Heart left ventricle (tissue), 16 donors: Measurements from ENCODE around the gene TNFRSF17. TPM values are rescaled to one million over a fixed set of nuclear protein-coding genes. Genes with fewer than 3 reads are reported as not detected.

ENCODE experiments used
- ATAC-seq, 4 donors: fragments of 200-7000 bp; cut with Tn5 transposase; one replicate each; pipeline ENCODE4 v1.9.1; 2020 to 2022; ENCODE audit warnings: moderate library complexity in 4 of 4, mild to moderate bottlenecking in 3 of 4, moderate number of reproducible peaks in 1 of 4
- DNase-seq, 5 donors: peaks; one replicate each; pipeline ENCODE4 v3.0.0-alpha.2; 2020
- H3K27ac ChIP-seq, 12 donors: fragments of 200-600 bp; sonication (generic) in 4 of 12; one replicate each; pipeline versions ENCODE4 v1.5.0 to v1.8.0; 2016 to 2022; ENCODE audit warnings: mild to moderate bottlenecking in 2 of 12
- H3K27me3 ChIP-seq, 9 donors: fragments of 200-600 bp; sonication (generic) in 2 of 9; one replicate each; pipeline versions ENCODE4 v1.5.1 to v1.8.0; 2016 to 2022; ENCODE audit warnings: mild to moderate bottlenecking in 3 of 9
- H3K36me3 ChIP-seq, 9 donors: fragments of 200-600 bp; sonication (generic) in 2 of 9; one replicate each; pipeline versions ENCODE4 v1.5.0 to v1.8.0; 2018 to 2022; ENCODE audit warnings: mild to moderate bottlenecking in 2 of 9
- H3K4me1 ChIP-seq, 12 donors: fragments of 200-600 bp; sonication (generic) in 4 of 12; one replicate each; pipeline versions ENCODE4 v1.5.0 to v1.8.0; 2016 to 2022; ENCODE audit warnings: mild to moderate bottlenecking in 3 of 12
- H3K4me3 ChIP-seq, 12 donors: fragments of 200-600 bp; sonication (generic) in 4 of 12; one replicate each; pipeline versions ENCODE4 v1.5.0 to v1.8.0; 2017 to 2022; ENCODE audit warnings: mild to moderate bottlenecking in 9 of 12, moderate library complexity in 4 of 12
- H3K9me3 ChIP-seq, 12 donors: fragments of 200-600 bp; sonication (generic) in 4 of 12; one replicate each; pipeline versions ENCODE4 v1.5.0 to v1.8.0; 2016 to 2022; ENCODE audit warnings: mild to moderate bottlenecking in 1 of 12
- POLR2A ChIP-seq, 2 donors: fragments of 450-650 bp; IDR thresholded peaks; one replicate each; pipeline ENCODE4 v1.6.1; 2017; ENCODE audit warnings: antibody characterized with exemption in 2 of 2, mild to moderate bottlenecking in 2 of 2, moderate library complexity in 2 of 2
- WGBS, 4 donors: extraction: QIAGEN DNeasy Blood & Tissue Kit in 2 of 4; methylation state at CpG; one replicate each; pipeline versions ENCODE4 v1.1.5 to v1.1.7; 2013 to 2018; 5-methylcytosine and 5-hydroxymethylcytosine counted together
- intact Hi-C, 10 donors: fragments of 100-400 bp; cut with DNase I; formaldehyde crosslinking; loops; one replicate each; pipeline versions ENCODE4 v1.11.1 to v1.14.2; 2022
- polyA plus RNA-seq, 2 donors: library from polyadenylated mRNA; stranded (reverse); fragments of 200-250 nt; gene quantifications; one replicate each; pipeline ENCODE4 v1.2.3, GENCODE V29; 2013
- total RNA-seq, 9 donors: library from RNA; depleted of rRNA in 2 of 9; stranded (reverse); fragments of >200 nt in 2 of 9; fragmentation: NEBNext Ultra II Directional in 3 of 9; extraction: Animal tissue kit (Norgen Biotek cat#: 25700) in 3 of 9; gene quantifications; one replicate each; pipeline versions ENCODE4 v1.1.0 to v1.2.4, GENCODE V29; 2016 to 2023
- TF ChIP-seq, protein P1 (sequence below), 12 donors: fragments of 200-600 bp; sonication (generic) in 4 of 12; IDR thresholded peaks; one replicate each; pipeline versions ENCODE4 v1.5.0 to v1.8.0; 2018 to 2022; ENCODE audit warnings: antibody characterized with exemption in 12 of 12, mild to moderate bottlenecking in 5 of 12
- donor health status: ischemic (EF 13 %, LVEDD 7.1; RV severe dilation, severe dysfunction).
- donor health status: healthy with polysubstance abuse.
- donor health status: DM: no; HTN: yes; CAD: no.
- donor health status: DM: no; HTN: no; CAD: no.
- donor health status: ischemic (EF 25% LVEDD 6.9; RV normal size, moderate dysfunction).
- donor health status: ischemic (EF 25% LVEDD 5.7; RV mildly dilated, moderate dysfunction).
- donor health status: healthy.
- donor health status: DM: yes; HTN: yes; CAD: no.
- donor health status: ischemic (EF 35%, LVEDD 5.7; RV mildly dilated, moderate dysfunction).
- donor health status: nonischemic (EF 11% LVEDD 7.7; RV severe dilation, severe dysfunction).
- donor health status: DM: yes; HTN: yes; CAD: no.
- donor health status: PGD.
- donor health status: ischemic (EF 29% LVEDD 5.4; RV normal size, mild dysfunction).
- donor health status: nonischemic (EF 23%, LVEDD 6.1; RV moderate dilation, normal function).

TNFRSF17 gene
- total and polyA plus RNA-seq, 11 donors = 0.99 TPM; not detected in 10

DNA sequence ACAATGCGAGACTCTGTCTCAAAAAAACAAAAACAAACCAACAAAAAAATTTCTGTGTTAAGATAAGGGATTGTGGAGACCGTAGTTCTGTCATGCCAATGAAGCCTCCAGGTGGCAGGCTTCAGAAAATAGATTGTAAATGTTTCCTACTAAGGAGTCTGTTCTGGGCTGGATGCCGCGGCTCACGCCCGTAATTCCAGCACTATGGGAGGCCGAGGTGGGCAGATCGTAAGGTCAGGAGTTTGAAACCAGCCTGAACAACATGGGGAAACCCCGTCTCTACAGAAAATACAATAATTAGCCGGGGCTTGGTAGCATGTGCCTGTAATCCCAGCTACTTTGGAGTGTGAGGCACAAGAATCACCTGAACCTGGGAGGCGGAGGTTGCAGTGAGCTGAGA is 7.1 kb downstream of the TNFRSF17 start:
- Histone ChIP-seq H3K4me3 (no peak overlapping the region), H3K4me1 (peaks cover 0 to 12% (median 7%) of the 10 kb centered on the region in 12 donors), H3K27ac (no peak overlapping the region), H3K36me3 (peaks cover 0 to 14% (median 0%) of the 10 kb centered on the region in 9 donors), H3K27me3 (no peaks in the 10 kb centered on the region), H3K9me3 (no peaks in the 10 kb centered on the region)
- intact Hi-C loops = loop anchor here in 6 of 10 donors (10.0 kb wide), 1 partner anchor 93 kb away; no protein-coding TSS in a partner anchor
- ATAC-seq (no peak), DNase-seq (no peak)
- TF ChIP-seq, protein P1, sequence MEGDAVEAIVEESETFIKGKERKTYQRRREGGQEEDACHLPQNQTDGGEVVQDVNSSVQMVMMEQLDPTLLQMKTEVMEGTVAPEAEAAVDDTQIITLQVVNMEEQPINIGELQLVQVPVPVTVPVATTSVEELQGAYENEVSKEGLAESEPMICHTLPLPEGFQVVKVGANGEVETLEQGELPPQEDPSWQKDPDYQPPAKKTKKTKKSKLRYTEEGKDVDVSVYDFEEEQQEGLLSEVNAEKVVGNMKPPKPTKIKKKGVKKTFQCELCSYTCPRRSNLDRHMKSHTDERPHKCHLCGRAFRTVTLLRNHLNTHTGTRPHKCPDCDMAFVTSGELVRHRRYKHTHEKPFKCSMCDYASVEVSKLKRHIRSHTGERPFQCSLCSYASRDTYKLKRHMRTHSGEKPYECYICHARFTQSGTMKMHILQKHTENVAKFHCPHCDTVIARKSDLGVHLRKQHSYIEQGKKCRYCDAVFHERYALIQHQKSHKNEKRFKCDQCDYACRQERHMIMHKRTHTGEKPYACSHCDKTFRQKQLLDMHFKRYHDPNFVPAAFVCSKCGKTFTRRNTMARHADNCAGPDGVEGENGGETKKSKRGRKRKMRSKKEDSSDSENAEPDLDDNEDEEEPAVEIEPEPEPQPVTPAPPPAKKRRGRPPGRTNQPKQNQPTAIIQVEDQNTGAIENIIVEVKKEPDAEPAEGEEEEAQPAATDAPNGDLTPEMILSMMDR (IDR thresholded peaks at IDR 0.05) = peak in 2 of 12 donors; percentile 15 to 37
- no peak for TF ChIP-seq POLR2A (IDR thresholded peaks at IDR 0.05)
- 69 to 91% (median 87%) methylated on average over 11 of the region's 11 CpGs for WGBS, 4 donors

DNA sequence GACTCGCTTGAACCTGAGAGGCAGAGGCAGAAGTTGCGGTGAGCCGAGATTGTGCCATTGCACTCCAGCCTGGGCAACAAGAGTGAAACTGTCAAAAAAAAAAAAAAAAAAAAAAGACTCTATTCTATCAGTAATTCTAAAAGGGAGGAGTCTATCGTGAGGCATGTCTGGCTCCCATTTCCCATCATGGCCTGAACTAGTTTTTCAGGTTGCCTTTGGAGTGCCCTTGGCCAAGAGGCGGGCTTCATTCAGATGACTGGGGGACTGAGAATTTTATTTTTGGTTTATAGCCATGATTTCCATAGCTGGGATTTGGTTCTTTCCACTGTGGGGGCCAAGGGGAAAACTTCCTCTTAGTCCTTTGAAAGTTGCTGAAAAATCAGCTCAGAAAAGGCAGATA is 8.1 kb downstream of the TNFRSF17 start:
- WGBS, 4 donors = 89 to 93% (median 90%) methylated on average over 5 of the region's 5 CpGs
- TF ChIP-seq, protein P1 (IDR thresholded peaks at IDR 0.05) = no peak
- no peak for TF ChIP-seq POLR2A (IDR thresholded peaks at IDR 0.05)
- H3K9me3 ChIP-seq = no peaks in the 10 kb centered on the region
- H3K36me3 ChIP-seq = peaks cover 0 to 14% (median 0%) of the 10 kb centered on the region in 9 donors
- intact Hi-C loops = loop anchor here in 6 of 10 donors (10.0 kb wide), 1 partner anchor 92 kb away; no protein-coding TSS in a partner anchor
- H3K27ac ChIP-seq = no peak overlapping the region
- ATAC-seq = no peak
- no peak overlapping the region for H3K4me3 ChIP-seq
- peaks cover 0 to 21% (median 15%) of the 10 kb centered on the region in 12 donors for H3K4me1 ChIP-seq
- no peaks in the 10 kb centered on the region for H3K27me3 ChIP-seq
- DNase-seq = no peak

DNA sequence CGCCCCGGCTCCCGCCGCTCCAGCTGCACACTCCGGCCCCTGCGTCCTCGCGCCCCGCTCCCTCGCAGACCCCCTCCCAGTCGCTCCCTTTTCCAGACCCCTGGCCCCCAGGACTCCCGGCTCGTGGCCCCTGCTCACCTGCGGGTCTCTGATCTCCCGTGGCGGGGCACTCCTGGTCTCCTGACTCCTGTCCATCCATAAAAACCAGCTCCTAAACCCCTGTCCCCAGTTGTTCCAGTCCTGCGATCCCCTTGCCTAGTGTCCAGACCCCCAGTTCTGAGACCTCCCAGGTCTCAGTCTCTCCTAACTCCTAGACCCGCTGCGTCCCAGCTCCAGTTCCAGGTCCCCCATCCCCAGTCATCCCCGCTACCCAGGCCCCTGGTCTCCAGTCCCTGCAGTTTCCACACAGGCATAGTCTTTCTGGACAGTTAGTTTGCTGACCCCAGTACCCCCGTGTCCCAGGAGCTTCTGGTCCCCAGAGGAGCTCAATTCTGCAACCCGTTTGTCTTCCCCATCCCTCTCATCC is 11.9 kb downstream of the TNFRSF17 start:
- Histone ChIP-seq H3K27ac (peak overlapping the region in 11 of 12 donors; percentile 67 to 92 (median 83)), H3K4me1 (peaks cover 0 to 24% (median 17%) of the 10 kb centered on the region in 12 donors), H3K9me3 (no peaks in the 10 kb centered on the region), H3K27me3 (no peaks in the 10 kb centered on the region), H3K36me3 (peaks cover 0 to 14% (median 0%) of the 10 kb centered on the region in 9 donors), H3K4me3 (peak overlapping the region; percentile 83 to 100 (median 92))
- ATAC-seq (peak in 2 of 4 donors; percentile 3 to 17), DNase-seq (peak in 1 of 5 donors; percentile 21)
- TF ChIP-seq, protein P1 (IDR thresholded peaks at IDR 0.05) = no peak
- no peak for TF ChIP-seq POLR2A (IDR thresholded peaks at IDR 0.05)
- intact Hi-C loops = loop anchor here in 9 of 10 donors (1.0 to 10.0 kb wide), 6 partner anchors 60 to 90 kb away; partner anchors contain the start of gene GSPT1 (in 1 of the 9)
- 0 to 1% (median 1%) methylated on average over 17 to 22 of the region's 22 CpGs for WGBS, 4 donors

DNA sequence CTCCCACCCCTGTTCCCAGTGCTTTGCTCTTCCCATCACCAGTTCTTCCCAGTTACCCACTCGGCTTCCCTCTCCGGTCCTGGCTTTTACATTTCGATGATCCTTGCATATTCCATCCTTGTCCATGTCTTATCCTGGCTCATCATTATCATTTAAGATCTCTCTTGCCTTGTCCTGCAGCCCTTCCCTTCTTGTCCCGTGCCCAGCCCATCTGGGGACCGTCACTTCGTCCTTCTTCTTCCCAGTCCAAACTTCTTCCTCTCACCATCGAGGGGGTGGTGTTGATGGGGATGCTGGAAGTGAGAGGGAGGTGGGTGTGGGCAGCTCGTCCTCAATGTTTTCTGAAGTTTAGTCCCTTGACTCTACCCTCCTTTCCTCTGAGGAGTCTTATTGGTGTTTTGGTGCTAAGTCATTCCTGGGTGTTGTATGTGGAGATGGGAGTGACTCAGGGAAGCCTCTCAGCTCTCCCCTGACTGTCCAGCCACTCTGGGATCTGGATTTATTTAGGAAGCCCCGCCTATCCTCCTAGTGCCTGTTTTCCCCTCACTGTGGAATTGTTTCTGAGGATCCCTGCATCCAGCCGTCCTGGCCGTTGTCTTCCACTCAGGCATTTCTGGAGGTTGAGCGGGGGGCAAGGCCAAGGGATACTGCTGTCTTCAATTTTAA is 12.5 kb downstream of the TNFRSF17 start:
- Histone ChIP-seq H3K4me3 (peak overlapping the region; percentile 83 to 100 (median 92)), H3K36me3 (peaks cover 0 to 14% (median 0%) of the 10 kb centered on the region in 9 donors), H3K4me1 (peaks cover 0 to 24% (median 17%) of the 10 kb centered on the region in 12 donors), H3K27ac (peak overlapping the region in 10 of 12 donors; percentile 65 to 92 (median 82)), H3K27me3 (no peaks in the 10 kb centered on the region), H3K9me3 (no peaks in the 10 kb centered on the region)
- peak in 3 of 5 donors; percentile 14 to 34 (median 19) for DNase-seq
- ATAC-seq = peak in 3 of 4 donors; percentile 60 to 73 (median 66)
- intact Hi-C loops = loop anchor here in 9 of 10 donors (2.0 to 10.0 kb wide), 5 partner anchors 60 to 90 kb away; partner anchors contain the start of gene GSPT1 (in 1 of the 9)
- TF ChIP-seq, protein P1 (IDR thresholded peaks at IDR 0.05) = no peak
- no peak for TF ChIP-seq POLR2A (IDR thresholded peaks at IDR 0.05)
- WGBS, 4 donors = 14 to 22% (median 16%) methylated on average over 12 of the region's 12 CpGs
